ENCODE measurements around the gene DDX54.

DNA sequence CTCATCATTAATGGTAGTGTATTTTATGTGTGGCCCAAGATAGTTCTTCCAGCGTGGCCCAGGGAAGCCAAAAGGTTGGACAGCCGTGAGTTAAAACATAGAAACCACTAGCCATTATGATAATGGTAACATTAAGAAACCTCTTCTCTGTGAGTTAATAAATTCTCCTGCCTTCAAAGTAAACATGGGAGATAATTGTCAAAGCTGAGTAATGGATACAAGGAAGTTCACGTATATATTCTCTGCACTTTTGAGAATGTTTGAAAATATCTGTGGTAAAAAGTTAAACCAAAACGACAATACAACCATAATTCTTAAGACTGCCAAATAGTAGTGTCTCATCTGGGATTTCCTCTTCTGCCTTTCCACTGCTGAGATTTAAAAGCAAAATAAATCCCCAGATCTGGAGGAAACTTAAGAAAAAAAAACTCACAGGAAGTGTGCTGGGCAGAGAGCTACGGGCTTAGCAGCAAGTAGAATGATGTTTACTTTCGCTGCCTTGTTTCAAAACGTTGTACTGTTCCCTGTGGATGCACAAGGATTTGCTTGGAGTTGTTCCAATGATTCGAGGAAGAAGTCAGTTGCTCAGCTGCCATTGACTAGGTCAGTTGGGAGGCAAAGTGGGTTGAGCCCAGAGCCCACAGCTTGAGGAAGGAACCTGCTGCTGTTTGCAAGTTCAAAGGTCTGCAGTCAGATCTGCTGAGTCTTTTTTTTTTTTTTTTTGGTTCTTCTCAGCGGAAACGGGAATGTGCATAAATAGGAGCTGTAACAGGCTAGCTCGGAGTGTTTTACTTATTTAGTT is 37.7 kb upstream of the DDX54 start:
- TF ChIP-seq FOXM1 (IDR thresholded peaks at IDR 0.05; ENCODE audit: borderline replicate concordance) (no peak), SP1 (IDR thresholded peaks at IDR 0.05) (no peak)
